Measurements from ENCODE around the gene ADM. TPM values are rescaled to one million over a fixed set of nuclear protein-coding genes. Genes with fewer than 3 reads are reported as not detected.

Gene ADM
- total and polyA plus RNA-seq, 2 experiments from 2014 or later: 75.8 to 95.9 TPM

- TF ChIP-seq ETS1 (IDR thresholded peaks at IDR 0.05) (no peak), CREB1 (CRISPR knock-in tag; IDR thresholded peaks at IDR 0.05; ENCODE audit: low read depth) (no peak), JUNB (IDR thresholded peaks at IDR 0.05; ENCODE audit: unreplicated experiment) (no peak)
Measured at GRCh38 chr11:10274726-10275125, 30.1 kb upstream of the ADM start (continued).

- Mint-ChIP-seq H3K27me3 (ENCODE audit: insufficient read depth, low read depth, poor library complexity) (peaks cover 3% of the 10 kb centered on the region), H3K9me3 (no peaks in the 10 kb centered on the region), H3K4me3 (no peak overlapping the region), H3K27ac (peak overlapping the region; percentile 57; the same call in 1 of the 2 replicates), H3K36me3 (ENCODE audit: low read depth) (no peaks in the 10 kb centered on the region), H3K4me1 (peaks cover 22% of the 10 kb centered on the region)
- Histone ChIP-seq H3K4me3 (no peak overlapping the region), H3K79me2 (replicated peaks; ENCODE audit: insufficient read depth) (peaks cover 57% of the 10 kb centered on the region), H3K9me2 (ENCODE audit: insufficient read depth) (no peaks in the 10 kb centered on the region), H3K36me3 (ENCODE audit: insufficient read depth) (no peaks in the 10 kb centered on the region), H3F3A (replicated peaks; ENCODE audit: low read depth) (no peaks in the 10 kb centered on the region), H3K4me1 (ENCODE audit: insufficient read depth) (0 out of 2 replicates have a peak, but pooled peaks cover 11% of the 10 kb centered on the region), H3K27me3 (ENCODE audit: insufficient read depth) (no peaks in the 10 kb centered on the region), H3K27ac (ENCODE audit: low read depth) (peak overlapping the region; percentile 67; the same call in 1 of the 2 replicates), H4K20me1 (replicated peaks; ENCODE audit: insufficient read depth) (no peaks in the 10 kb centered on the region; the same call in 1 of the 2 replicates), H2AFZ (no peak overlapping the region), H3K4me2 (no peak overlapping the region)
- ATAC-seq (no peak), DNase-seq (ENCODE audit: low spot score) (no peak)
- TF ChIP-seq CTCF (conservative IDR thresholded peaks at IDR 0.05; ENCODE audit: low read depth in 2 of 2): no peak
Measured at GRCh38 chr11:10275714-10276113, 29.2 kb upstream of the ADM start.

GRCh38 chr11:10282117-10282516, 22.8 kb upstream of the ADM start:
- no peak overlapping the region for H3K27ac ChIP-seq (ENCODE audit: low read depth)
- no peaks in the 10 kb centered on the region; the same call in 1 of the 2 replicates for H4K20me1 ChIP-seq (replicated peaks; ENCODE audit: insufficient read depth)
- peaks cover 76% of the 10 kb centered on the region for H3K79me2 ChIP-seq (replicated peaks; ENCODE audit: insufficient read depth)
- H3K27ac Mint-ChIP-seq: no peak overlapping the region
- H3K36me3 Mint-ChIP-seq (ENCODE audit: low read depth): no peaks in the 10 kb centered on the region
- peaks cover 3% of the 10 kb centered on the region for H3K27me3 Mint-ChIP-seq (ENCODE audit: insufficient read depth, low read depth, poor library complexity)
- peaks cover 15% of the 10 kb centered on the region; the same call in 2 of the 3 replicates for H3K4me1 Mint-ChIP-seq
- DNase-seq (ENCODE audit: low spot score) (no peak), ATAC-seq (no peak)
- peaks cover 11% of the 10 kb centered on the region; the same call in 1 of the 2 replicates for H3K4me1 ChIP-seq (ENCODE audit: insufficient read depth)
- no peaks in the 10 kb centered on the region for H3K9me2 ChIP-seq (ENCODE audit: insufficient read depth)
- no peaks in the 10 kb centered on the region for H3K27me3 ChIP-seq (ENCODE audit: insufficient read depth)
- H3K4me2 ChIP-seq: no peak overlapping the region
- no peaks in the 10 kb centered on the region for H3K36me3 ChIP-seq (ENCODE audit: insufficient read depth)
- H3K9me3 Mint-ChIP-seq: no peaks in the 10 kb centered on the region
- no peaks in the 10 kb centered on the region for H3F3A ChIP-seq (replicated peaks; ENCODE audit: low read depth)
- H3K4me3 ChIP-seq: no peak overlapping the region
- no peak overlapping the region for H2AFZ ChIP-seq
- no peak overlapping the region for H3K4me3 Mint-ChIP-seq
- no peak for TF ChIP-seq EZH2phosphoT487 (IDR thresholded peaks at IDR 0.05; ENCODE audit: unreplicated experiment)
- no peak for TF ChIP-seq EZH2 (IDR thresholded peaks at IDR 0.05; ENCODE audit: low read depth, unreplicated experiment)
- TF ChIP-seq ETS1 (IDR thresholded peaks at IDR 0.05): no peak
- no peak for TF ChIP-seq ZNF331 (CRISPR knock-in tag; IDR thresholded peaks at IDR 0.05; ENCODE audit: low read depth)
- no peak for TF ChIP-seq STAT1 (IDR thresholded peaks at IDR 0.05; ENCODE audit: unreplicated experiment)
- no peak for TF ChIP-seq REST (IDR thresholded peaks at IDR 0.05; ENCODE audit: unreplicated experiment)
